Vein endothelial cell (primary cell): ENCODE data around the gene LRRC10B. TPM values are rescaled to one million over a fixed set of nuclear protein-coding genes. Genes with fewer than 3 reads are reported as not detected.

Experiments used
- small RNA-seq: library from RNA; depleted of rRNA; stranded (forward); fragments of <200 nt; gene quantifications from one replicate; pipeline ENCODE3, GENCODE V24; 2012
- total RNA-seq: library from RNA; depleted of rRNA; stranded (reverse); fragments of >200 nt; gene quantifications from 2 replicates; pipeline ENCODE4 v1.2.3, GENCODE V29; 2012

The LRRC10B gene
- total RNA-seq: not detected in 2 replicates

DNA sequence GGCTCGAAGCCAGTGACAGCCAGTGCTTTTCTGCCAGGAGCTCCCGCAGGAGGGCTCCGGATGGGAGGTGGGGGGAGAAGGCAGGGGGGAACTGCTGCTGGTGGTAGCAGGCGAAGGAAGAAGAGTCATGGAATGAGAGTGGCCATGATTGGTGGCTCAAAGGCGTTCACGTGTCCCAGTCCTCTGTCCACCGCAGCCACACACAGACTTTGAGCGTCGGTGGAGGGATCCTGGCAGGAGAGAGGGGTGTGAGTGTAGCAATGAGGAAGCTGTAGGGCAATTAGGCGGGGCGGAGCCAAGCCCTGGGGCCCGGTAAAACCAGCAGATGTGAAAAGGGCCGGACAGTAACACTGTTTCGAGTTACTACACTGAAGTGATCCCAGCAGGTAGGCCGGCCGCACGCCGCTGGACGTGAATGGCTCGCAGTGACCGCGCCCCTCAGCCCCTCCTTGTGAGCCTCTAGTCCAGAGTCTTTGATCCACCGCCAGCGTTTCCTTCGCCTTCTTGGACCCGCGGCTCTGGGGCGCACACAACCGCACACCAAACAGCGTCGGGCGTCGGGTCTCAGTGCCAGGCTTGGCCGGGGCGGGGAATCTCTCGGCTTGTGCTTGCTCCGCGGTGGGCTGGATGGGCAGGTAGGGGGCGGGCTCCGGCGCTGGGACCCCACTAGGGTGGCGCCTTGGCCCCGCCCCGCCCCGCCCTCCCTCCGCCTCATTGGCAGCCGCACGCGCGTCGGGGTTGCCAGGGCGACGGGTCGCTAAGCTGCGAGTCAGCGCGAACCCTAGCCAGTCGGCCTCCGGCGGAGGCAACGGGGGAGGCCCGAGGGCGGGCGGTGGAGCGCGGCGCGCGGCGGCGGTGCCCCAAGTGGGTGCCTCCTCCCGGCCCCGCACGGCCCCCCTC lies at the start of gene LRRC10B:
LRRC10B (plus strand) TSS at position 788 of the 900 bp plus-strand sequence. CDS start 250 bp downstream, outside the sequence.

Small RNAs within 50 kb of the gene (small RNA-seq; reads per million reads assigned to genes)
- not detected for gene MIR4488

Other genes starting within 250 kb of the LRRC10B start
- gene VWCE, start 213.4 kb upstream of the LRRC10B start, total RNA-seq: 4.6 and 9.8 TPM in 2 replicates
- 291 and 316 TPM in 2 replicates for gene DDB1, start 175.6 kb upstream of the LRRC10B start, total RNA-seq
- gene TKFC, start 175.5 kb upstream of the LRRC10B start, total RNA-seq: 15.8 and 28.1 TPM in 2 replicates
- gene CYB561A3, start 146.9 kb upstream of the LRRC10B start, total RNA-seq: 51.6 and 54.1 TPM in 2 replicates
- gene TMEM138, start 146.4 kb upstream of the LRRC10B start, total RNA-seq: 19.5 and 24.8 TPM in 2 replicates
- gene TMEM216, start 116.2 kb upstream of the LRRC10B start, total RNA-seq: 8.3 and 9.5 TPM in 2 replicates
- 29.7 and 34.6 TPM in 2 replicates for gene CPSF7, start 78.8 kb upstream of the LRRC10B start, total RNA-seq
- gene SDHAF2, start 78.6 kb upstream of the LRRC10B start, total RNA-seq: 58.6 and 64.7 TPM in 2 replicates
- gene SYT7, start 72.3 kb downstream of the LRRC10B start, total RNA-seq: 0.10 and 2.0 TPM in 2 replicates
- gene DAGLA, start 171.6 kb downstream of the LRRC10B start, total RNA-seq: 5.0 and 5.9 TPM in 2 replicates
- 0.48 and 0.65 TPM in 2 replicates for gene MYRF, start 243.9 kb downstream of the LRRC10B start, total RNA-seq